GM10266 (cell line): ENCODE measurements around the gene PODXL2.

Source experiments
- DNase-seq: peaks from one replicate; pipeline ENCODE4 v3.0.0; 2012; ENCODE audit errors: extremely low spot score
- CTCF ChIP-seq: IDR thresholded peaks from 2 replicates; pipeline ENCODE4 v1.5.1; 2012; ENCODE audit warnings: mild to moderate bottlenecking, low read depth; ENCODE audit not compliant: control insufficient read depth, insufficient read depth; ENCODE audit errors: missing control alignments

The PODXL2 gene

GRCh38 chr3:127709320-127710060, 80.5 kb downstream of the PODXL2 start:
- DNase-seq: no peak
- no peak for TF ChIP-seq CTCF

- no peak for TF ChIP-seq CTCF
- no peak for DNase-seq
Observed at GRCh38 chr3:127710155-127710941, 81.4 kb downstream of the PODXL2 start.

GRCh38 chr3:127711021-127711695, 82.2 kb downstream of the PODXL2 start:
- no peak for TF ChIP-seq CTCF
- no peak for DNase-seq

- DNase-seq: no peak
- no peak for TF ChIP-seq CTCF
Observed at GRCh38 chr3:127711896-127712295, 82.9 kb downstream of the PODXL2 start.

DNA sequence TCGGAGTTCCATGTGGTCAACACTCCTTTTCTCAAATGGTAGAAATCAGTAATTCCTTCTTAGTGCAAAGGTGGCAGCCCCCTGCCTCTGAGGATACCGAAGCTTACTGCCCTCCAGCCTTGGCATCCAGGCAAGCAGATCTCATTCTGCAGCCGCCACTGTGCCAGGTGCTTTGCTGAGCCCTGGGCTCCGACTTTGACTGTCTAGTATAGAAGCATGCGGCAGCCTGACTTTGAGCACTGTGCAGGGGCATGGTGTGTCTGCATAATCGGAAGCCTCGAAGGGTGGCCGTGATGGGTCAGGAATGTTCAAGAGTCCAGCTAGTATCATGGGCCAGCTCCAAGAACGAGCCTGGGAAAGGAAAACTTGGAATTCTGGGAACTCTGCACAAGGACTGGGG, 83.5 kb downstream of the PODXL2 start:
- DNase-seq: no peak
- no peak for TF ChIP-seq CTCF

GRCh38 chr3:127712881-127713771, 84.1 kb downstream of the PODXL2 start:
- TF ChIP-seq CTCF: no peak
- no peak for DNase-seq
